Middle frontal gyrus (tissue), 1 donor: ENCODE measurements around the gene NBPF20.
"Not testable (repeated sequence)": the region's sequence is repeated elsewhere in the genome, so short reads cannot be mapped to it uniquely, and the experiment has no call there.

ENCODE experiments used
- DNase-seq: peaks from one replicate; pipeline ENCODE4 v3.0.0-alpha.2; 2015; ENCODE audit warnings: low spot score; ENCODE audit errors: extremely low spot score

The NBPF20 gene

GRCh38 chr1:145424612-145425435 lies 579 bp downstream of the NBPF20 start:
- DNase-seq = not testable (repeated sequence)

GRCh38 chr1:145415149-145415548 lies 10.3 kb downstream of the NBPF20 start:
- not testable (repeated sequence) for DNase-seq

- DNase-seq = not testable (repeated sequence)
These were observed 18.1 kb downstream of the NBPF20 start for GRCh38 chr1:145407266-145407665.

- not testable (repeated sequence) for DNase-seq
These were observed 20.5 kb downstream of the NBPF20 start for GRCh38 chr1:145404949-145405348.

- DNase-seq = not testable (repeated sequence)
These were observed 24.7 kb downstream of the NBPF20 start for GRCh38 chr1:145400701-145401100.
